Measurements from ENCODE around the gene KCNK4. TPM values are rescaled to one million over a fixed set of nuclear protein-coding genes. Genes with fewer than 3 reads are reported as not detected.

Gene KCNK4
- total and polyA plus RNA-seq, 2 of the 13 experiments (the other 11 are each of a cell fraction or from before 2014, with no cell fraction given): not detected

GRCh38 chr11:64349404-64349803 lies 58.3 kb downstream of the KCNK4 start (continued):
- TF ChIP-seq DNMT1 (CRISPR knock-in tag; IDR thresholded peaks at IDR 0.05) (no peak), RXRB (CRISPR knock-in tag; IDR thresholded peaks at IDR 0.05; ENCODE audit: borderline replicate concordance) (no peak), DPF2 (CRISPR knock-in tag; IDR thresholded peaks at IDR 0.05; ENCODE audit: borderline replicate concordance, low read depth) (no peak), ZNF572 (CRISPR knock-in tag; IDR thresholded peaks at IDR 0.05) (no peak)
- TF ChIP-seq, protein P1, sequence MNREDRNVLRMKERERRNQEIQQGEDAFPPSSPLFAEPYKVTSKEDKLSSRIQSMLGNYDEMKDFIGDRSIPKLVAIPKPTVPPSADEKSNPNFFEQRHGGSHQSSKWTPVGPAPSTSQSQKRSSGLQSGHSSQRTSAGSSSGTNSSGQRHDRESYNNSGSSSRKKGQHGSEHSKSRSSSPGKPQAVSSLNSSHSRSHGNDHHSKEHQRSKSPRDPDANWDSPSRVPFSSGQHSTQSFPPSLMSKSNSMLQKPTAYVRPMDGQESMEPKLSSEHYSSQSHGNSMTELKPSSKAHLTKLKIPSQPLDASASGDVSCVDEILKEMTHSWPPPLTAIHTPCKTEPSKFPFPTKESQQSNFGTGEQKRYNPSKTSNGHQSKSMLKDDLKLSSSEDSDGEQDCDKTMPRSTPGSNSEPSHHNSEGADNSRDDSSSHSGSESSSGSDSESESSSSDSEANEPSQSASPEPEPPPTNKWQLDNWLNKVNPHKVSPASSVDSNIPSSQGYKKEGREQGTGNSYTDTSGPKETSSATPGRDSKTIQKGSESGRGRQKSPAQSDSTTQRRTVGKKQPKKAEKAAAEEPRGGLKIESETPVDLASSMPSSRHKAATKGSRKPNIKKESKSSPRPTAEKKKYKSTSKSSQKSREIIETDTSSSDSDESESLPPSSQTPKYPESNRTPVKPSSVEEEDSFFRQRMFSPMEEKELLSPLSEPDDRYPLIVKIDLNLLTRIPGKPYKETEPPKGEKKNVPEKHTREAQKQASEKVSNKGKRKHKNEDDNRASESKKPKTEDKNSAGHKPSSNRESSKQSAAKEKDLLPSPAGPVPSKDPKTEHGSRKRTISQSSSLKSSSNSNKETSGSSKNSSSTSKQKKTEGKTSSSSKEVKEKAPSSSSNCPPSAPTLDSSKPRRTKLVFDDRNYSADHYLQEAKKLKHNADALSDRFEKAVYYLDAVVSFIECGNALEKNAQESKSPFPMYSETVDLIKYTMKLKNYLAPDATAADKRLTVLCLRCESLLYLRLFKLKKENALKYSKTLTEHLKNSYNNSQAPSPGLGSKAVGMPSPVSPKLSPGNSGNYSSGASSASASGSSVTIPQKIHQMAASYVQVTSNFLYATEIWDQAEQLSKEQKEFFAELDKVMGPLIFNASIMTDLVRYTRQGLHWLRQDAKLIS (CRISPR knock-in tag; IDR thresholded peaks at IDR 0.05): no peak

Small RNA genes lying within 50 kb of the gene (microRNA-seq; reads per million reads assigned to microRNA genes)
- gene MIR7155: not detected

Small RNA genes lying within 50 kb of the gene (small RNA-seq; reads per million reads assigned to genes)
- 0 reads per million in 3 experiments for gene MIR7155 (ENCODE audit: insufficient read depth in 2 of 3, insufficient read length in 3 of 3, low read depth in 2 of 3, low replicate concordance in 1 of 3)
- gene RF00019 (ENCODE audit: insufficient read depth in 2 of 3, insufficient read length in 3 of 3, low read depth in 2 of 3, low replicate concordance in 1 of 3): 0 reads per million in 3 experiments

Other genes with a start within 250 kb of the KCNK4 start
- gene MACROD1, start 125.2 kb upstream of the KCNK4 start, total RNA-seq (2016; rRNA removed; fragmentation: Illumina TruSeq; extraction: Trizol): 34.5 and 39.6 TPM in 2 replicates
- 23.1 and 33.3 TPM in 2 replicates for gene MACROD1, start 125.2 kb upstream of the KCNK4 start, polyA plus RNA-seq (2011; rRNA removed)
- gene STIP1, start 105.1 kb upstream of the KCNK4 start, total RNA-seq (2016; rRNA removed; fragmentation: Illumina TruSeq; extraction: Trizol): 217 and 245 TPM in 2 replicates
- gene STIP1, start 105.1 kb upstream of the KCNK4 start, polyA plus RNA-seq (2011; rRNA removed): 81.1 and 83.3 TPM in 2 replicates
- not detected in 2 replicates for gene FERMT3, start 84.6 kb upstream of the KCNK4 start, total RNA-seq (2016; rRNA removed; fragmentation: Illumina TruSeq; extraction: Trizol)
- 0.16 and 0.29 TPM in 2 replicates for gene FERMT3, start 84.6 kb upstream of the KCNK4 start, polyA plus RNA-seq (2011; rRNA removed)
- 21.0 and 24.8 TPM in 2 replicates for gene TRPT1, start 65.1 kb upstream of the KCNK4 start, total RNA-seq (2016; rRNA removed; fragmentation: Illumina TruSeq; extraction: Trizol)
- gene TRPT1, start 65.1 kb upstream of the KCNK4 start, polyA plus RNA-seq (2011; rRNA removed): 40.7 and 45.1 TPM in 2 replicates
- 38.5 and 39.8 TPM in 2 replicates for gene NUDT22, start 65.0 kb upstream of the KCNK4 start, total RNA-seq (2016; rRNA removed; fragmentation: Illumina TruSeq; extraction: Trizol)
- gene NUDT22, start 65.0 kb upstream of the KCNK4 start, polyA plus RNA-seq (2011; rRNA removed): 33.5 and 38.6 TPM in 2 replicates
- gene DNAJC4, start 60.8 kb upstream of the KCNK4 start, total RNA-seq (2016; rRNA removed; fragmentation: Illumina TruSeq; extraction: Trizol): 7.1 and 10.3 TPM in 2 replicates
- gene DNAJC4, start 60.8 kb upstream of the KCNK4 start, polyA plus RNA-seq (2011; rRNA removed): 60.8 and 70.9 TPM in 2 replicates
- 10.1 and 11.3 TPM in 2 replicates for gene VEGFB, start 56.7 kb upstream of the KCNK4 start, total RNA-seq (2016; rRNA removed; fragmentation: Illumina TruSeq; extraction: Trizol)
- gene VEGFB, start 56.7 kb upstream of the KCNK4 start, polyA plus RNA-seq (2011; rRNA removed): 9.0 and 10.8 TPM in 2 replicates
- gene FKBP2, start 50.2 kb upstream of the KCNK4 start, total RNA-seq (2016; rRNA removed; fragmentation: Illumina TruSeq; extraction: Trizol): 29.4 and 53.3 TPM in 2 replicates
- gene FKBP2, start 50.2 kb upstream of the KCNK4 start, polyA plus RNA-seq (2011; rRNA removed): 30.1 and 36.0 TPM in 2 replicates
- gene PPP1R14B, start 44.4 kb upstream of the KCNK4 start, total RNA-seq (2016; rRNA removed; fragmentation: Illumina TruSeq; extraction: Trizol): 120 and 148 TPM in 2 replicates
- gene PPP1R14B, start 44.4 kb upstream of the KCNK4 start, polyA plus RNA-seq (2011; rRNA removed): 110 and 111 TPM in 2 replicates
- 11.0 and 13.8 TPM in 2 replicates for gene PLCB3, start 39.8 kb upstream of the KCNK4 start, total RNA-seq (2016; rRNA removed; fragmentation: Illumina TruSeq; extraction: Trizol)
- 7.5 and 9.0 TPM in 2 replicates for gene PLCB3, start 39.8 kb upstream of the KCNK4 start, polyA plus RNA-seq (2011; rRNA removed)
- 28.5 and 33.0 TPM in 2 replicates for gene BAD, start 6.6 kb upstream of the KCNK4 start, total RNA-seq (2016; rRNA removed; fragmentation: Illumina TruSeq; extraction: Trizol)
- 17.9 and 21.2 TPM in 2 replicates for gene BAD, start 6.6 kb upstream of the KCNK4 start, polyA plus RNA-seq (2011; rRNA removed)
- 10.3 and 13.2 TPM in 2 replicates for gene GPR137, start 5.5 kb upstream of the KCNK4 start, total RNA-seq (2016; rRNA removed; fragmentation: Illumina TruSeq; extraction: Trizol)
- gene GPR137, start 5.5 kb upstream of the KCNK4 start, polyA plus RNA-seq (2011; rRNA removed): 8.5 and 10.4 TPM in 2 replicates
- gene CATSPERZ, start 9.1 kb downstream of the KCNK4 start, total RNA-seq (2016; rRNA removed; fragmentation: Illumina TruSeq; extraction: Trizol): 0.22 and 0.73 TPM in 2 replicates
- 0.16 and 0.48 TPM in 2 replicates for gene CATSPERZ, start 9.1 kb downstream of the KCNK4 start, polyA plus RNA-seq (2011; rRNA removed)
- 28.3 and 36.3 TPM in 2 replicates for gene ESRRA, start 14.2 kb downstream of the KCNK4 start, total RNA-seq (2016; rRNA removed; fragmentation: Illumina TruSeq; extraction: Trizol)
- gene ESRRA, start 14.2 kb downstream of the KCNK4 start, polyA plus RNA-seq (2011; rRNA removed): 18.1 and 24.3 TPM in 2 replicates
- 409 and 492 TPM in 2 replicates for gene TRMT112, start 26.3 kb downstream of the KCNK4 start, total RNA-seq (2016; rRNA removed; fragmentation: Illumina TruSeq; extraction: Trizol)
- 151 and 186 TPM in 2 replicates for gene TRMT112, start 26.3 kb downstream of the KCNK4 start, polyA plus RNA-seq (2011; rRNA removed)
- gene PRDX5, start 26.8 kb downstream of the KCNK4 start, total RNA-seq (2016; rRNA removed; fragmentation: Illumina TruSeq; extraction: Trizol): 215 and 266 TPM in 2 replicates
- 288 and 311 TPM in 2 replicates for gene PRDX5, start 26.8 kb downstream of the KCNK4 start, polyA plus RNA-seq (2011; rRNA removed)
- 4.8 and 5.2 TPM in 2 replicates for gene CCDC88B, start 48.9 kb downstream of the KCNK4 start, total RNA-seq (2016; rRNA removed; fragmentation: Illumina TruSeq; extraction: Trizol)
- 3.6 and 5.2 TPM in 2 replicates for gene CCDC88B, start 48.9 kb downstream of the KCNK4 start, polyA plus RNA-seq (2011; rRNA removed)
- 8.9 and 14.2 TPM in 2 replicates for gene RPS6KA4, start 67.9 kb downstream of the KCNK4 start, total RNA-seq (2016; rRNA removed; fragmentation: Illumina TruSeq; extraction: Trizol)
- gene RPS6KA4, start 67.9 kb downstream of the KCNK4 start, polyA plus RNA-seq (2011; rRNA removed): 8.9 and 12.2 TPM in 2 replicates

Measured in HepG2 (cell line).